IPS-18a (cell line): Measurements from ENCODE around the gene CDC42EP4.

Source experiments
- H3K27ac ChIP-seq: one replicate; pipeline ENCODE4 v1.5.1; 2013; ENCODE audit warnings: low read length
- H3K27me3 ChIP-seq: one replicate; pipeline ENCODE4 v1.6.1; 2013; ENCODE audit warnings: mild to moderate bottlenecking, low read length; ENCODE audit not compliant: control insufficient read depth, insufficient read depth
- H3K36me3 ChIP-seq: one replicate; pipeline ENCODE4 v1.6.1; 2013; ENCODE audit warnings: low read depth, low read length; ENCODE audit not compliant: control insufficient read depth
- H3K4me1 ChIP-seq: one replicate; pipeline ENCODE4 v1.6.1; 2013; ENCODE audit warnings: low read depth, low read length; ENCODE audit not compliant: control insufficient read depth
- H3K4me3 ChIP-seq: one replicate; pipeline ENCODE4 v1.5.1; 2013; ENCODE audit warnings: low read length
- H3K9ac ChIP-seq: one replicate; pipeline ENCODE4 v1.6.1; 2013; ENCODE audit warnings: mild to moderate bottlenecking, low read length, moderate library complexity
- H3K9me3 ChIP-seq: one replicate; pipeline ENCODE4 v1.6.1; 2013; ENCODE audit warnings: low read depth, low read length; ENCODE audit not compliant: control insufficient read depth

Gene CDC42EP4

DNA sequence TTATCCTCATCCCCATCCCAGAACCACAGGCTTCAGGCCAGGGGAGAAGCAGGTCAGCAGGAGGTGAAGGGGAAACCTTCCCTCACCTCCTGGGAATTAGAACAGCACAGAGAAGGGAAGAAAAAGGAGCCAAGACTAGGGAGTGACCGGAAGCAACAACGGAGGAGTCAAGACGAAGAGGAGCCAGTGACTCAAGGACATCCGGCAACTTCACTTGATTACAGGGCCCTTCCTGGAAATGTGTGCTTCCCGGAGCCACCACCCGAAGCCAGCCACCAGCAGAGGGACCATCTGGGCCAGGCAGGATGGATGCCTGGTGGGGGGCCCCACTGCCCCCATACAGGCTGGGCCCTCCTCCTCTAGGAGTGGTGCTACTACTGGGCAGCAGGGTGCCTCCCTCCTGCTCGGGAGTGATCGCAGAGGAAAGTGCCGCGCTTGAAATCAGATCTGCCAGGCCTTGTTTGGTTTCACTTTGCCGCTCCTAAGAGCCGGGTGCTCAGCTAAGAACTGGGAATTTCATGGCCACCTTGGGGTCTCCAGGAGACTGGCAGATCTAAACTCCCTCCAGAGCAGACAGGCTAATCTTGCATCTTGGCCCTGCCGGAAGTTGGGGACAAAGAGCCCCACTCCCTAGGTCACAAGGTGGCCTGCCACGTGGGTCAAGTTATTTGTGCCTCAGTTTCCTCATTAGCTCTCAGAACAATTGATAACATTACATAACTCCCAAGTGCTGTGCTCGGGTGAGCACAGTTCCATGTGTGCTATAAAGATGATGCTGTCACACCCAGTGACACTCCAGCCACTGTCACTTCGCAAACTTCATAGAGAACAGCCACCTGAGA is 6.6 kb downstream of the CDC42EP4 start:
- Histone ChIP-seq H3K27ac (no peak overlapping the region), H3K27me3 (no peaks in the 10 kb centered on the region), H3K9ac (no peak overlapping the region), H3K4me1 (peaks cover 22% of the 10 kb centered on the region), H3K4me3 (no peak overlapping the region), H3K9me3 (no peaks in the 10 kb centered on the region), H3K36me3 (no peaks in the 10 kb centered on the region)

DNA sequence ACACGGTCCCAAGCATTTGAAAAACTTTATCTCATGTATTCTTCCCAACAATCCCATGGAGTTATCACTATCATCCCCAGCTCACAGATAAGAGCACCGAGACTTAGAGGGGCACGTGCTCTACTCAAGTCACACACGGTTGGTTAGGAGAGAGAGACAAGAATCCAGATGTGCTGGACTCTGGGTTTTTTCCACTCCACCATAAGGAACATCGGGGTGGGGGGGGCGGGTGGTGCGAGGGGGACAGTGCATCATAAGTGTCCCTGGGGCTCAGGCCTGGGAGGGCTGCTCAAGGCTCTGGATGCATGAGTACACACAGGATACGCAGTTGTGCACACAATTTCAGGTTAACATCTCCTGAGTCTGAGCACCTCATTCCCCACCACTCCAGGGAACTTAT is 7.4 kb downstream of the CDC42EP4 start:
- Histone ChIP-seq H3K9ac (no peak overlapping the region), H3K4me3 (no peak overlapping the region), H3K36me3 (no peaks in the 10 kb centered on the region), H3K4me1 (peaks cover 16% of the 10 kb centered on the region), H3K9me3 (no peaks in the 10 kb centered on the region), H3K27ac (no peak overlapping the region), H3K27me3 (no peaks in the 10 kb centered on the region)

DNA sequence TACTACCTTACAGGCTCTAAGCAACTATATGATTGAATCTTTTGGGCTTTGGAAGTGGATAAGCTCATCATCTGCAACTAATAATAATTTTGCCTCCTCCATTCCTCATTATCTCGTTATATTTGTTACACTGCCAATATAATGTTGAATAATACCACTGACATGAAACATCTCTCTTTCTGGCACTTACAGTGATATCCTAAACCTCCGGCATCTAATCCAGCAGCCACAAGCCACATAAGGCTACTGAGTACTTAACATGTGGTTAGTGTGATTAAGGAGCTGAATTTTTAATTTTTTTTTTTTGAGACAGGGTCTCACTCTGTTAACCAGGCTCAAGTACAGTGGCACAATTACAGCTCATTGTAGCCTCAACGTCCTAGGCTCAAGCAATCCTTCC is 9.6 kb downstream of the CDC42EP4 start:
- no peaks in the 10 kb centered on the region for H3K27me3 ChIP-seq
- H3K4me1 ChIP-seq = peaks cover 22% of the 10 kb centered on the region
- H3K4me3 ChIP-seq = no peak overlapping the region

DNA sequence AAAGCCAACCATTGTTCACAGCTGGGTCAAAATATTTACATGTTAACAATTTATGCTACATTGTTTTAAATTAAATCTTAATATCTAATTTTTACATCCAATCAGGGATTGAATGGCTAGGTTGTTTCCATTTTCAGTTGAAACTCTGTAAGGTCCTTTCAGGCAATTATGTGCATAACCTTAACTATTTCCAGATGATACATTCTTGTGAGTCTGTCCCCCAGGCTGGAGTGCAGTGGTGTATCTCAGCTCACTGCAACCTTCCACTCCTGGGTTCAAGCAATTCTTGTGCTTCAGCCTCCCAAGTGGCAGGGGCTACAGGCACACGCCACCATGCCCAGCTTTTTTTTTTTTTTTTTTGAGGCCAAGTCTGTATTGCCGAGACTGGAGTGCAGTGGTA is 10.4 kb downstream of the CDC42EP4 start:
- H3K27me3 ChIP-seq = no peaks in the 10 kb centered on the region
- no peak overlapping the region for H3K9ac ChIP-seq
- no peaks in the 10 kb centered on the region for H3K36me3 ChIP-seq
- H3K9me3 ChIP-seq = no peaks in the 10 kb centered on the region
- peaks cover 22% of the 10 kb centered on the region for H3K4me1 ChIP-seq
- H3K4me3 ChIP-seq = no peak overlapping the region
- H3K27ac ChIP-seq = no peak overlapping the region

More for the DNA sequence above, 9.6 kb downstream of the CDC42EP4 start:
- Histone ChIP-seq H3K9me3 (no peaks in the 10 kb centered on the region), H3K36me3 (no peaks in the 10 kb centered on the region), H3K27ac (no peak overlapping the region), H3K9ac (no peak overlapping the region)

DNA sequence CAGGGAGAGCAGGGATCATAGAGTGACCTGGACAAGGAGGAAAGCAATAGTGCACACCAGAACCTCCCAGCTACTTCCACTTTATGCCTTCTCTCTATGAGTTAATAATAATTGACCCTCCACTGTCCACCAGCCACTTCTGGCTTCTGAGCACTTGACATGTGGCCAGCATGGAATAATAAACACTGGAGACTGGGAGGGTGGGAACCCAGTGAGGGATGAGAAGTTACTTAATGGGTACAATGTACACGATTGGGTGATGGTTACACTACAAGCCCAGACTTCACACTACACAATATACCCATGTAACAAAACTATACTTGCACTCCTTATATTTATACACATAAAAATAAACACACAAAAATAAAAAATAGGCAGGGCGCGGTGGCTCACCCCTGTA is 11.4 kb downstream of the CDC42EP4 start:
- Histone ChIP-seq H3K9ac (no peak overlapping the region), H3K27me3 (no peaks in the 10 kb centered on the region), H3K4me3 (no peak overlapping the region), H3K27ac (no peak overlapping the region), H3K9me3 (no peaks in the 10 kb centered on the region), H3K4me1 (peaks cover 17% of the 10 kb centered on the region), H3K36me3 (no peaks in the 10 kb centered on the region)

DNA sequence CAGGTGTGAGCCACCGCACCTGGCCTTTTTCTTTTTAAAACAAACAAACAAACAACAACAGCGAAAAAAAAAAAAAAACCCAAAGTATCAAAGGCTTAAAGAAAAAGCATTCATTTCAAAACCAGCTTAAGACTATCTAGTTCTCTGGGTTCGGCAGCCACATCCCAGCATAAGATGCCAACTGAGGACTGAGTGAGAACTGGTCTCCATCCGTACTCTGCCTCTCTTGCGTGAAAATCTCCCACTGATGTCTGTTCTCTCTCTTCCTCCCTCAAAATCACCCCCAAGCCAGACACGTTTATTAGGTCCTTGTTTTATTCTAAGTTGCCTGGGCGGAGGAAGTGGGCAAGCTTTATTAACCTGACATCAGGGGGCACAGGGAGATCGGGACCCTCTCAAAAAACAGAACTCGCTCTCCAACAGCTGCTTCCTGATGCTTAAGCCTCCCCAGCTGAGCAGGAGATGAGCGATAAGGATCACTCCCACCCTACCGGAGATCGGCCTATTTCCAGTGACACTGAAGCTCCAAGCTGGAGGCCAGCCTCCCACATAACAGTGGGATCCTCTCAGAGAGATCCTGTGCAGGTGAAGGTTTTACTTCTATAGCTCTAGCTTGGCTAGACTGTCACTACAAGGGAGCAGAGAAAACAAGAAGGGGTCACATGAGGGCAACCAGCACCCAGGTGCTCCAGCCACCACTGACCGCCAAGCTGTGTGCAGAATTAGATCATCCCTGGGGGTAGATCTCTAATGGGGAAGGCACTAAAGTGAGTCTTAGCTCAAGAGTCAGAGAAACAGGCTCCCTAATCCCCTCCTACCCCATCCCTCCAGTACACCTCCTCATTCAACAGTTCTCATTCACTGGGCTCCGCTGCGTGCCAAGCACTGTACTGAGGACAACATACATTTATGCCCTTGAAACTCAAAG is 13.6 kb downstream of the CDC42EP4 start:
- Histone ChIP-seq H3K27me3 (no peaks in the 10 kb centered on the region), H3K9ac (no peak overlapping the region), H3K4me1 (peaks cover 8% of the 10 kb centered on the region), H3K4me3 (no peak overlapping the region), H3K9me3 (no peaks in the 10 kb centered on the region), H3K27ac (no peak overlapping the region), H3K36me3 (no peaks in the 10 kb centered on the region)

DNA sequence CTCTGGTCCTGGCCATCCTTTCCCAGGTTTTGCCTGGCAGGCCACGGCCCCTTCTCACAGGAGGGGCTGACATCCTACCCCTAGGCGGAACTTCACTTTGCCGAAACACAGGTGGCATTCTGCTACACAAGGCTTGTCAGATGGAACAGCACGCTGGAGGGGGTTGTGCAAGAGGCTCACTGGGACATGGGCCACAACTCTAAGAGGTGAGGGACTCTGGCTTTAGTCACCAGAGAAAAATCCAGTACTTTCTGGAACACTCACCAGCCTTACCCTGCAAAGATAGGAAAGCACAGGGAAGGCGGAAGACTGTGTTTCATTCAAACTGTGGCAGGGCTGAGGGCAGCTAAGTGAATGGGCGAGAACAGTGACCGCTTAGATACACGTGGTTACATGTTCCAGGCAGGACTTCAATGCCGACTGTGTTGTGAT is 18.3 kb downstream of the CDC42EP4 start:
- no peak overlapping the region for H3K27ac ChIP-seq
- H3K4me1 ChIP-seq = peaks cover 9% of the 10 kb centered on the region
- no peak overlapping the region for H3K9ac ChIP-seq

DNA sequence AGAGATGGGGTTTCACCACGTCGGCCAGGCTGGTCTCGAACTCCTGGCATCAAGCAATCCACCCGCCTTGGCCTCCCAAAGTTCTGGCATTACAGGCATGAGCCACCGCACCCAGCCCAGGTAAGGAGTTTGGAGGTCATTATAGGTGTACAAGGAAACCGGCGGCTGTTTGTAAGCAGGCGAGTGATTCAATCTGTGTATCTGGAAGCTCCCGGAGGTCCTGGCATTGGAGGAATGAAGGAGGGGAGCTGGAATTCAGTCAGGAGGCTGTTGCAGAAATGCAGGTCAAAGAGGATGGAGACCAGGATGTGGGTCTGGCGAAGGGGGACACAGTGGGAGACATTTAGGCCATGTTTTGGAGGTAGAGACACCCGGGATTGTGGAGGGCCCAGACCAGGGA is 18.8 kb downstream of the CDC42EP4 start:
- Histone ChIP-seq H3K4me3 (no peak overlapping the region), H3K9me3 (no peaks in the 10 kb centered on the region), H3K27me3 (no peaks in the 10 kb centered on the region), H3K9ac (no peak overlapping the region), H3K27ac (no peak overlapping the region), H3K36me3 (no peaks in the 10 kb centered on the region), H3K4me1 (peaks cover 4% of the 10 kb centered on the region)

More for the DNA sequence above, 18.3 kb downstream of the CDC42EP4 start:
- no peak overlapping the region for H3K4me3 ChIP-seq
- no peaks in the 10 kb centered on the region for H3K9me3 ChIP-seq
- H3K36me3 ChIP-seq = no peaks in the 10 kb centered on the region
- H3K27me3 ChIP-seq = no peaks in the 10 kb centered on the region

DNA sequence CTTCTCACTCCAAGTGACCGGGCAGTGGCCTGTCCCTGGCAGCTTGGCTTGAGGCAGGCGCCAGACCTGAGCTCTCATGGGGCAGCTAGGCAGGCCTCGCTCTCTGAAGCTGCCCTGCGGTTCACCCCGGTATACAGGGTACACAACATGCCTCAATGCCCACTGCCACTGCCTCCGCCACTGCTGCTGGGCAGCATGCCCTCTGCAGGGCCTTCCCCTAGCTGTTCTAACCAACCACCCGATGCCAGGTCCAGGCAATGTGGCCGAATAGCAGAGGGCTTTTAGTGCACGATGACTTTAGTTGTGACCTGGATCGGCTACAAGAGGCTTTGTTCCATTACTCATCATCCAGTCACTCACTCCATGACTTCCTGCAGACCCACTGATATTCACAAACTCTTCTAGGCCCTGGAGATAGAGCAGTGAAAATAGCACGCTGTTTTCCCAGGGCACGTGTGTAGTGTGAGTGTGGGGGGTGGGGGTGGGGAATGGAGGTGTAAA is 19.7 kb downstream of the CDC42EP4 start:
- Histone ChIP-seq H3K36me3 (no peaks in the 10 kb centered on the region), H3K9me3 (no peaks in the 10 kb centered on the region), H3K27ac (no peak overlapping the region), H3K27me3 (no peaks in the 10 kb centered on the region), H3K4me3 (no peak overlapping the region), H3K9ac (no peak overlapping the region), H3K4me1 (peaks cover 3% of the 10 kb centered on the region)

DNA sequence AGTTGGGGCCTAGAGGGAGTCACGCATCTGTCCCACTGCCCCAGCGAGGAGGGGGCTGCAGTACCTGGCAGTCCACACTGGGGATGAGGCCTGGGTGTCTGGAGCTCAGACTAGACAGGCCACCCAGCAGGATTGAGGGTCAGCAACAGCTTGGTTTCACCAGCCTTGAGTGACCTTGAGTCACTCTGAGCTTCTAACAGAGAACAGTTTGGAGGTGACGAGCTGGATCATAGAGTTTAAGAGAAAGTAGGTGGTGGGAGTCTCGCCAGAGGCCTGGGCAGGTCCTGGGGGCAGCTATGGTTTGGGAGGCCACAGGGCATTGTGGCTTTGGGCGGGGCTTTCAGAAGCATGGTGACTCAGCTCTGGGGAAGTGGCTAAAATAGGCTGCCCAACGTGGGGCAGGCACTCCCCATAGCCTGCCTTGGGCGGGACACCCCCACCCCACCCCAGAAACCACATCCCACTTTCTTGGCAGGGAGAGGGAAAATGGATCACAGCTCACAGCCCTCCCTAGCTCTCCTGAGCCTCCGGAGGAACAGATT is 20.5 kb downstream of the CDC42EP4 start:
- H3K9me3 ChIP-seq = no peaks in the 10 kb centered on the region
- no peak overlapping the region for H3K4me3 ChIP-seq
- no peaks in the 10 kb centered on the region for H3K36me3 ChIP-seq
- peaks cover 3% of the 10 kb centered on the region for H3K4me1 ChIP-seq
- H3K9ac ChIP-seq = no peak overlapping the region
- no peaks in the 10 kb centered on the region for H3K27me3 ChIP-seq
- no peak overlapping the region for H3K27ac ChIP-seq
